Kidney capillary endothelial cell (primary cell): Measurements from ENCODE around the gene CAMK2D.
A peak's percentile ranks its signal among the peaks of the same experiment; 100 is the strongest.

Experiments
- DNase-seq: peaks from one replicate; pipeline ENCODE4 v3.0.0-alpha.2; 2018; ENCODE audit warnings: low spot score

Gene CAMK2D

GRCh38 chr4:113471146-113471860 is 290.2 kb downstream of the CAMK2D start:
- no peak for DNase-seq

- DNase-seq, result no peak
Observed at GRCh38 chr4:113469926-113470325, 291.6 kb downstream of the CAMK2D start.

- DNase-seq, result no peak
Observed at GRCh38 chr4:113469023-113469390, 292.5 kb downstream of the CAMK2D start.

- peak; percentile 99 for DNase-seq
Observed at GRCh38 chr4:113468165-113469022, 293.1 kb downstream of the CAMK2D start.

- peak; percentile 26 for DNase-seq
Observed at GRCh38 chr4:113467581-113467980, 294.0 kb downstream of the CAMK2D start.

- no peak for DNase-seq
Observed at GRCh38 chr4:113462286-113462685, 299.3 kb downstream of the CAMK2D start.

- DNase-seq, result no peak
Observed at GRCh38 chr4:113461281-113461680, 300.3 kb downstream of the CAMK2D start.

- no peak for DNase-seq
Observed at GRCh38 chr4:113457886-113458285, 303.7 kb downstream of the CAMK2D start.

- DNase-seq, result no peak
Observed at GRCh38 chr4:113457121-113457520, 304.4 kb downstream of the CAMK2D start.

GRCh38 chr4:113455061-113455460 is 306.5 kb downstream of the CAMK2D start:
- no peak for DNase-seq

GRCh38 chr4:113452868-113453620 is 308.5 kb downstream of the CAMK2D start:
- peak; percentile 80 for DNase-seq

- no peak for DNase-seq
Observed at GRCh38 chr4:113452152-113452551, 309.4 kb downstream of the CAMK2D start.

- DNase-seq, result no peak
Observed at GRCh38 chr4:113450295-113451080, 311.1 kb downstream of the CAMK2D start.

- DNase-seq, result no peak
Observed at GRCh38 chr4:113449410-113449974, 312.0 kb downstream of the CAMK2D start.

- no peak for DNase-seq
Observed at GRCh38 chr4:113447769-113448168, 313.8 kb downstream of the CAMK2D start.

- DNase-seq, result no peak
Observed at GRCh38 chr4:113447061-113447460, 314.5 kb downstream of the CAMK2D start.

GRCh38 chr4:113446019-113446418 is 315.5 kb downstream of the CAMK2D start:
- DNase-seq, result peak; percentile 65

GRCh38 chr4:113445286-113445685 is 316.3 kb downstream of the CAMK2D start:
- no peak for DNase-seq

GRCh38 chr4:113444386-113444785 is 317.2 kb downstream of the CAMK2D start:
- no peak for DNase-seq

- no peak for DNase-seq
Observed at GRCh38 chr4:113442826-113443225, 318.7 kb downstream of the CAMK2D start.

GRCh38 chr4:113440371-113440770 is 321.2 kb downstream of the CAMK2D start:
- no peak for DNase-seq
